GM18511 (cell line): ENCODE data around the gene IL6ST.
"Not testable (repeated sequence)": the region's sequence is repeated elsewhere in the genome, so short reads cannot be mapped to it uniquely, and the experiment has no call there.

Source experiments
- ATAC-seq: cut with Tn5 transposase; IDR thresholded peaks from one replicate; pipeline ENCODE4 v1.9.1; 2021; ENCODE audit warnings: mild to moderate bottlenecking, moderate library complexity; ENCODE audit not compliant: unreplicated experiment

Gene IL6ST

GRCh38 chr5:55994495-55994997 is at the start of gene IL6ST:
Gene IL6ST (minus strand): TSS chr5:55994963. CDS start chr5:55976278, 18,685 bp downstream.
- peak; percentile 46 for ATAC-seq

- no peak for ATAC-seq
These were observed 45.2 kb upstream of the IL6ST start for GRCh38 chr5:56039985-56040384.

GRCh38 chr5:56038206-56038605 is 43.4 kb upstream of the IL6ST start:
- not testable (repeated sequence) for ATAC-seq

GRCh38 chr5:56037531-56038010 is 42.8 kb upstream of the IL6ST start:
- ATAC-seq = no peak

- not testable (repeated sequence) for ATAC-seq
These were observed 40.6 kb upstream of the IL6ST start for GRCh38 chr5:56035394-56035793.

- not testable (repeated sequence) for ATAC-seq
These were observed 35.3 kb upstream of the IL6ST start for GRCh38 chr5:56029871-56030630.

- no peak for ATAC-seq
These were observed 34.7 kb upstream of the IL6ST start for GRCh38 chr5:56029457-56029856.

GRCh38 chr5:56028708-56029107 is 33.9 kb upstream of the IL6ST start:
- ATAC-seq = no peak

GRCh38 chr5:56026863-56027300 is 32.1 kb upstream of the IL6ST start:
- peak; percentile 84 for ATAC-seq

- ATAC-seq = no peak
These were observed 30.6 kb upstream of the IL6ST start for GRCh38 chr5:56025151-56025885.

GRCh38 chr5:56024810-56025150 is 30.0 kb upstream of the IL6ST start:
- no peak for ATAC-seq

GRCh38 chr5:56023296-56023695 is 28.5 kb upstream of the IL6ST start:
- ATAC-seq = no peak

- ATAC-seq = no peak
These were observed 24.8 kb upstream of the IL6ST start for GRCh38 chr5:56019306-56020272.

GRCh38 chr5:56018832-56019231 is 24.1 kb upstream of the IL6ST start:
- no peak for ATAC-seq

GRCh38 chr5:56014701-56015100 is 19.9 kb upstream of the IL6ST start:
- ATAC-seq = not testable (repeated sequence)

- ATAC-seq = not testable (repeated sequence)
These were observed 19.2 kb upstream of the IL6ST start for GRCh38 chr5:56013939-56014338.

- peak; percentile 72 for ATAC-seq
These were observed 17.7 kb upstream of the IL6ST start for GRCh38 chr5:56012281-56012963.

GRCh38 chr5:56011835-56012234 is 17.1 kb upstream of the IL6ST start:
- ATAC-seq = peak; percentile 18

- no peak for ATAC-seq
These were observed 15.7 kb upstream of the IL6ST start for GRCh38 chr5:56010431-56010830.

GRCh38 chr5:56006600-56006999 is 11.8 kb upstream of the IL6ST start:
- ATAC-seq = no peak
